ENCODE data around the gene DGKQ. TPM values are rescaled to one million over a fixed set of nuclear protein-coding genes. Genes with fewer than 3 reads are reported as not detected.
"Not testable (repeated sequence)": the region's sequence is repeated elsewhere in the genome, so short reads cannot be mapped to it uniquely, and the experiment has no call there.

The DGKQ gene
- total and polyA plus RNA-seq, 2 experiments from 2014 or later: 15.1 to 17.1 TPM

- Histone ChIP-seq H3K4me1 (ENCODE audit: low read depth) (no peaks in the 10 kb centered on the region), H3K9me3 (ENCODE audit: low read depth) (no peaks in the 10 kb centered on the region), H3K4me3 (no peak overlapping the region), H3K27ac (no peak overlapping the region), H3K36me3 (no peaks in the 10 kb centered on the region), H3K27me3 (no peaks in the 10 kb centered on the region)
- TF ChIP-seq, protein P1, sequence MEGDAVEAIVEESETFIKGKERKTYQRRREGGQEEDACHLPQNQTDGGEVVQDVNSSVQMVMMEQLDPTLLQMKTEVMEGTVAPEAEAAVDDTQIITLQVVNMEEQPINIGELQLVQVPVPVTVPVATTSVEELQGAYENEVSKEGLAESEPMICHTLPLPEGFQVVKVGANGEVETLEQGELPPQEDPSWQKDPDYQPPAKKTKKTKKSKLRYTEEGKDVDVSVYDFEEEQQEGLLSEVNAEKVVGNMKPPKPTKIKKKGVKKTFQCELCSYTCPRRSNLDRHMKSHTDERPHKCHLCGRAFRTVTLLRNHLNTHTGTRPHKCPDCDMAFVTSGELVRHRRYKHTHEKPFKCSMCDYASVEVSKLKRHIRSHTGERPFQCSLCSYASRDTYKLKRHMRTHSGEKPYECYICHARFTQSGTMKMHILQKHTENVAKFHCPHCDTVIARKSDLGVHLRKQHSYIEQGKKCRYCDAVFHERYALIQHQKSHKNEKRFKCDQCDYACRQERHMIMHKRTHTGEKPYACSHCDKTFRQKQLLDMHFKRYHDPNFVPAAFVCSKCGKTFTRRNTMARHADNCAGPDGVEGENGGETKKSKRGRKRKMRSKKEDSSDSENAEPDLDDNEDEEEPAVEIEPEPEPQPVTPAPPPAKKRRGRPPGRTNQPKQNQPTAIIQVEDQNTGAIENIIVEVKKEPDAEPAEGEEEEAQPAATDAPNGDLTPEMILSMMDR (IDR thresholded peaks at IDR 0.05; ENCODE audit: low read depth, low read length): no peak
- peak in 1 of 2 donors; percentile 74 for DNase-seq (ENCODE audit: low read depth in 1 of 2, low spot score in 1 of 2)
Observed at GRCh38 chr4:978957-979701, 5.8 kb upstream of the DGKQ start.

GRCh38 chr4:976016-976415 lies 2.6 kb upstream of the DGKQ start:
- not testable (repeated sequence) for H3K4me1 ChIP-seq (ENCODE audit: low read depth); H3K9me3 ChIP-seq (ENCODE audit: low read depth); DNase-seq (ENCODE audit: low read depth in 1 of 2, low spot score in 1 of 2); H3K4me3 ChIP-seq; H3K27ac ChIP-seq; H3K36me3 ChIP-seq
- H3K27me3 ChIP-seq: peaks cover 13% of the 10 kb centered on the region

- DNase-seq (ENCODE audit: low read depth in 1 of 2, low spot score in 1 of 2): no peak
- Histone ChIP-seq H3K9me3 (ENCODE audit: low read depth) (no peaks in the 10 kb centered on the region), H3K27ac (no peak overlapping the region), H3K4me3 (no peak overlapping the region), H3K36me3 (no peaks in the 10 kb centered on the region), H3K27me3 (peaks cover 18% of the 10 kb centered on the region), H3K4me1 (ENCODE audit: low read depth) (no peaks in the 10 kb centered on the region)
- TF ChIP-seq, protein P1 (IDR thresholded peaks at IDR 0.05; ENCODE audit: low read depth, low read length): no peak
Observed at GRCh38 chr4:974668-975067, 1.3 kb upstream of the DGKQ start.

DNA sequence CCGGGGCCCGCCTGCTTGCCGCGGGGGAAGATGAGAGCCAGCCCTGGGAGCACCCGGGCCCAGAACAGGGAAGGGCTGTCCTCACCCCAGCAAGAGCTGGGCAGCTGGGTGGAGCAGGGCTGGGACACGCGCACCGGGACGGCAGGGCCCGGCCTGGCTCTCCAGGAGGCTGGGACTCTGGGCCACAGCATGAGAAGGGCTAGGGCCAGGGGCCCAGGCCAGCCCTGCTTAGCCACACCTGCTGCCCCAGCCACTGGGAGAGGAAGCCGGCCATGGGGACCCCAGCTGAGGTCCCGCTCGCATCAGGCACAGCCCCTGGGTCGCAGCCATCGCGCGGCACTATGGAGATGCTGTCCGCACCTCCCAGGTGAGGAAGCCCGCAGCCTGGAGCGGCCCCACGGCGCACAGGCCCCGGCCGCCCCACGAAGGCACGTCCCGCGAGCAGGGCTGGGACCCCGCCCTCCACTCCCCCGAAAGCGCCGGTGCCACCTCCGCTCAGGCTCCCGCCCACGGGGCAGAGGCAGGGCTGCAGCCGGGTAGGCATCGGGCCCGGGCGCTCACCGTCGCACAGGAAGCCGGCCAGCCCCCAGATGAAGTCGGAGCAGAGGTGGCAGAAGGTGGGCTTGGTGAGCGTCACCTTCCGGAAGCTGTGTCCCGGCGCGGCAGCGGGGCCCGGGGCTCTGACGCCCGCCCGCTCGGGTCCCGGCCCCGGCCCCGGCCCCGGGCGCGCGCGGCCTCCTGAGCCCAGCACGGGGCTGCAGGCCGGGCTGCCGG lies 531 bp downstream of the DGKQ start:
- TF ChIP-seq, protein P1 (IDR thresholded peaks at IDR 0.05; ENCODE audit: low read depth, low read length): no peak
- peak overlapping the region; percentile 73 for H3K4me3 ChIP-seq
- DNase-seq (ENCODE audit: low read depth in 1 of 2, low spot score in 1 of 2): peak in 1 of 2 donors; percentile 19
- H3K27ac ChIP-seq: no peak overlapping the region
- H3K4me1 ChIP-seq (ENCODE audit: low read depth): no peaks in the 10 kb centered on the region
- no peaks in the 10 kb centered on the region for H3K36me3 ChIP-seq
- H3K9me3 ChIP-seq (ENCODE audit: low read depth): no peaks in the 10 kb centered on the region
- peaks cover 32% of the 10 kb centered on the region for H3K27me3 ChIP-seq

DNA sequence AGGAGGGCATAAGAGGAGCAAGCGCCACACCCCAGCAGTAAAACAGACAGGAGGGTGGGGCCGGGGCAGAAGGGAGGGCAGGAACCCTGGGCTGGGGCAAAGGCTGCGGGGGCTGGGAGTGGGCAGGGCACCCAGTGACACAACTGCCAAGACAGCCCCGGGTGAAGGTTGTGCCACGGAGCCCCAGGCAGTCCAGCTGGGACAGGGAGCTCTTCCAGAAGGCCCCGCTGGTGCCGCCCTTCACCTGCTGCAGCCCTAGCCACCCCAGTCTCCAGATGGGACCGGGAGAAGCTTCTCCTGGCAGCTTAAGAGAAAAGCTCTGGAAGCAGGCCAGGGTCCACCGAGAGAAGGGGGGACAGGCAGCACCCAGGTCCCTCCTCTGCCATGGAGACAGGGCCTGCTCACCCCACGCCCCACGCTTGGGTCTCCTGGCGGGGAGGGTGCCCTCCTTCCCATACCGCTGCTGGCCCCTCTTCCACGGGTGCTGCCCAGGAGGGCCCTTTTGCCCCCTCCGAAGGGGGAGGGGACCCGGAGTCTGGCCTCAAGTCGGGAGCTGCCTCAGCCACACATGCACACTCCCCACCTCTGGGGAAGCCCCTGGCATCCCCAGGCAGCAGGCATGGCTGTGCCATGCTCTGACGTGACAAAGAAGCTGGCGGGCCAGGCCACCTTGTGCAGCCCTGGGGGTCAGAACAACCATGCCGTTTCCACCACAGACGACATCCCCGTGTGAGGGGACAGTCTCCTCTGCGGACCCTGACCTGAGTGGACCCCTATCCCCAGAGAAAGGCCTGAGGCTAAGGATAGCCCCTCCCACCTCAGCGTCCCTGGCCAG lies 1.5 kb downstream of the DGKQ start:
- Histone ChIP-seq H3K27me3 (peaks cover 42% of the 10 kb centered on the region), H3K4me1 (ENCODE audit: low read depth) (no peaks in the 10 kb centered on the region), H3K4me3 (peak overlapping the region; percentile 73), H3K36me3 (no peaks in the 10 kb centered on the region), H3K27ac (no peak overlapping the region), H3K9me3 (ENCODE audit: low read depth) (no peaks in the 10 kb centered on the region)
- DNase-seq (ENCODE audit: low read depth in 1 of 2, low spot score in 1 of 2): no peak
- TF ChIP-seq, protein P1 (IDR thresholded peaks at IDR 0.05; ENCODE audit: low read depth, low read length): no peak

Measured in cardiac muscle cell (in vitro differentiated cells and primary cell).